Left hindlimb (tissue), 1 donor: Measurements from ENCODE around the gene CENPF.
"Not testable (repeated sequence)": the region's sequence is repeated elsewhere in the genome, so short reads cannot be mapped to it uniquely, and the experiment has no call there.

Experiments used
- DNase-seq: peaks from one replicate; pipeline ENCODE4 v3.0.0-alpha.2; 2018

The CENPF gene

GRCh38 chr1:214602764-214603657, at the start of gene CENPF:
CENPF (plus strand) TSS chr1:214603195; CDS start chr1:214613755, 10,560 bp downstream.
- peak; percentile 98 for DNase-seq

GRCh38 chr1:214557952-214558735, 44.9 kb upstream of the CENPF start:
- DNase-seq: no peak

GRCh38 chr1:214563881-214564280, 39.1 kb upstream of the CENPF start:
- DNase-seq: no peak

GRCh38 chr1:214565310-214565709, 37.7 kb upstream of the CENPF start:
- no peak for DNase-seq

- DNase-seq: no peak
Measured at GRCh38 chr1:214566158-214567104, 36.6 kb upstream of the CENPF start.

- DNase-seq: no peak
Measured at GRCh38 chr1:214567481-214567980, 35.5 kb upstream of the CENPF start.

DNA sequence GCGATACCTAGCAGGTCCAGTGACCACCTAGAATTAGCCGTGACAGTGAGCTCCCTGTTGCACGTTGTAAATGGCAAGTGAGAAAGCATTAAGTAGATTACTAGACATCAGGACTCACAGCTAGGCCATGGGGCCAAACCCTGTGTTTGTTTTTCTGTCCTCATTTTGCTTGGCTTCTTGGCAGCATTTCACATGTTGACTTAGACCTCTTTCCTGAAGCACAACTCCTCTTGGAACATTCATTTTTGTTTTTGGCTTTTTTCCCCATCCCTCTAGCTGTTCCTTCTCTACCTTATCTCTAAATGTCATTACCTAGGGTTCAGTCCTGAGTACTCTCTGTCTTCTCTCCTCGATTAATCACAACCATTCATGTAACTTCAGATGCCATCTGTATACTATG, 34.7 kb upstream of the CENPF start:
- DNase-seq: no peak

DNA sequence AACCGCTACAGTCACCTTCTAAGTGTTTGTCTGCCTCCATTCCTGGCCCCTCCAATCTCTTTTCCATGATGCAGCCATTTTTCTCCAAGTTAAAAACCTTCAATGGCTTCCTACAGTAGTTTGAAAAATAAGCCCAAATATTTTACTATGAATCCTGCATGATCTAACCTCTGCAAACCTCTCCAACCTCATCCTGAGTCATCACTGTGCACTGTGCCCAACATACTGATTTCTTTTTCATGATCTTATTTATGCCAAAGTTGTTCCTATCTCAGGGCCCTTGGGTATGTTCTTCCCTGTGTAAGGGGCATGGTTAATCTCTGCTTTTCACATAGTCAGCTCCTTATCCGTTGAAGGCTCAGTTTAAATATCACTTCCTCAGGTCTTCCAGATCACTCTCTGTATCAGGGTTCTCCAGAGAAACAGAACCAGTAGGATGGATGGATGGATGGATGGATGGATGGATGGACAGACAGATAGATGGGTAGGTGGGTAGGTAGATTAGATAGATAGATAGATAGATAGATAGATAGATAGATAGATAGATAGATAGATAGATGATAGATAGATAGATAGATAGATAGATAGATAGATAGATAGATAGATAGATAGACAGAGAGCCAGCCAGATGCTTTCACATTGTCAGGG, 33.5 kb upstream of the CENPF start:
- DNase-seq: no peak

GRCh38 chr1:214570442-214570841, 32.6 kb upstream of the CENPF start:
- no peak for DNase-seq

DNA sequence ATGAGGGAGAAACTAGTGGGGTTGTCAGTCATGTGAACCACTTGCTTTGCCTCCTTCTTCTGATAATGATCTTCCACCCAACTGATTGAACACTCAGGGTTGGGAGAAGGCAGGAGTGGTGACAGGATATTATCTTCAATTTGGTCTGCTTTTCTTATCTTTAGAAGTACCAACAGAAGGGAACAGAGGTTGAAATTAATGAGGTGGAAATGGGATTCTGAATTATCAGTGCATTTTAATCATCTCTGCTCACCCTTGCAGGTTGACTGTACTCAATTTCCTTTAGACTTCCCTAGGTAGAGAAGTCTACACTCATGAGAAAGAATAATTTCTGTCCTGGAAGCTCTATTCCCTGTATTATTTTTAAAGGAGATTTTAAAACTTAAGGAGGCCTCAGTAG, 31.7 kb upstream of the CENPF start:
- DNase-seq: no peak

DNA sequence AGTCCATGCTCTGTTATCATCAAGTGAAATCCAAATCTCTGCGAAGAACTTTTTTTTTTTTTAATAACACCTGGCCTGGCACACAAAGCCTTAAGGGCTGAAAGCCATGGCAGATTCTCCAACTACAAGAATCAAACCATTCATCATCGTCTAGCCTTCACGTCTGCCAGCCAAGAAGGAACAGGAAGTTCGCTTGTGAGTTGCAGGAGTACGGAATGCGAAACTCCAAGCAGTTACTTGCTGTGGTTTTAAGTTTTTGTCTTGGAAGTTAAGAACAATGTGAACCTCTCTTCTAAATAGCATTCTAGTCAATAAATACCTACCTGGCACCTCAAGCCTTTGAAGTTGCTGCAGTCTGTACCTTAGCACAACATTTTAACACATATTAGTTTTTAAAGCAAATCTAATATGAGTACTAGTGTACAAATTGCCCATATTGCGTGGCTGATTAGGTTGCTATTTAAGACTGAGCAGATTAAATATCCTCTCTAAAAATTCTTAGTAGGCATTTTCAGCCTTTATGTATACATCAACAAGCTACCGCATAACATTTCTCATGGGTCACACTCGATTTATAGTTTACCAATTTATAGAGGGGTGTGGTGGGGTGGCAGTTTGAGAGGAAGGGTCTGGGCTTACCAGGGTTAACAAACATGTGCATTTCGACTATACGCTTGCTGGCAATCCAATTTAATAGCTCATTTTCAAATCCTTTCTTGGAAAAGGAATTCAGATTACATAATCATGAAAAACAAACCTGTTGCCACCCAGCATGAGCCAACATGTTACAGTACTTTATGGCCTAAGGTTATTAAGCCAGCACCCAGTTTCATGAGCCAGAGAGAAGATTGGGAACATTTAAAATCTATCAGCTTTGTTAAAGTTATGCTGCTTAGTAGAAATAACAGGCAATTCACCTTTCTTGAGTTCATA, 29.3 kb upstream of the CENPF start:
- DNase-seq: no peak

- no peak for DNase-seq
Measured at GRCh38 chr1:214574598-214575411, 28.2 kb upstream of the CENPF start.

DNA sequence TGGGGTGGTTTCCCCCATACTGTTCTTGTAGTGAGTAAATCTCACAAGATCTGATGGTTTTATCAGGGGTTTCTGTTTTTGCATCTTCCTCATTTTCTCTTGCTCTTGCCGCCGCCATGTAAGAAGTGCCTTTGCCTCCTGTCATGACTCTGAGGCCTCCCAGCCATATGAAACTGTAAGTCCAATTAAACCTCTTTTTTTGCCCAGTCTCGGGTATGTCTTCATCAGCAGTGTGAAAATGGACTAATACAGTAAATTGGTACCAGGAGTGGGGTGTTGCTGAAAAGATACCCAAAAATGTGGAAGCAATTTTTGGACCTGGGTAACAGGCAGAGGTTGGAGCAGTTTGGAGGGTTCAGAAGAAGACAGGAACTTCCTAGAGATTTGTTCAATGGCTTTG, 26.9 kb upstream of the CENPF start:
- not testable (repeated sequence) for DNase-seq

DNA sequence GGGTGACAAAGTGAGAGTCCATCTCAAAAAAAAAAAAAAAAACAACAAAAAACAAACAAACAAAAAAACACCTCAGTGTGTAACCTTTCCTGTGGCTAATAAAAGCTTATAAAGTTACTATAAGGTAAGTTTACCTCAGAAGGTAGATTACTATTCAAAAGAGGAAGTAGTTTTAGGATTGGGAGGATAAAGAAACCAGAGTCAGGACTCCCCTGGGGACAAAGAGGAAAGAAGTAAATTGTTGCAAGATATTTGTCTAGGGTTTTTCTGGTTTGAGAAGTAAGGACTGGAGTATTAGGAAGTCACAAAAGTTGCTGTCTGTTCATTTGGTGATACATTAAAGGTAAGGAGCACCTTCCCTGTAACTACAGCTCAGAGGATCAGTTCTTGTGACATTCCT, 23.8 kb upstream of the CENPF start:
- no peak for DNase-seq

DNA sequence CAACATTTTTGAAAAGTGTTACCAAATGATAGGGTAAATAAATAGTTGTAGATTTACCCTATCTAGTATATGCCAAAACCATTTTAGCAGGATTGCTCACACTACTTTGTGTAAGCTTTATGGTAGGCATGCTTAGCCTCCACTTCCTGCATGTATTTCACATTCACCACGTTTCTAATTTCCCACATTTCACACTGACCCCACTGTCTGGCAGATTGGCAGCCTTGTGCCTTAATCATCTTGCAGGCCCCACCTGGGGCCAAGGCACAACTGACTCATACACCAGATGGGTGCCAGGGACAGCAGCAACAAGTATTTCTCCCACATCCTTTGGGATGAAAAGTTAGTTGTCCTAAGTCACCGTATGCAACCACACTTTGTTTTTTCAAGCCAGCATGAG, 21.2 kb upstream of the CENPF start:
- DNase-seq: no peak

DNA sequence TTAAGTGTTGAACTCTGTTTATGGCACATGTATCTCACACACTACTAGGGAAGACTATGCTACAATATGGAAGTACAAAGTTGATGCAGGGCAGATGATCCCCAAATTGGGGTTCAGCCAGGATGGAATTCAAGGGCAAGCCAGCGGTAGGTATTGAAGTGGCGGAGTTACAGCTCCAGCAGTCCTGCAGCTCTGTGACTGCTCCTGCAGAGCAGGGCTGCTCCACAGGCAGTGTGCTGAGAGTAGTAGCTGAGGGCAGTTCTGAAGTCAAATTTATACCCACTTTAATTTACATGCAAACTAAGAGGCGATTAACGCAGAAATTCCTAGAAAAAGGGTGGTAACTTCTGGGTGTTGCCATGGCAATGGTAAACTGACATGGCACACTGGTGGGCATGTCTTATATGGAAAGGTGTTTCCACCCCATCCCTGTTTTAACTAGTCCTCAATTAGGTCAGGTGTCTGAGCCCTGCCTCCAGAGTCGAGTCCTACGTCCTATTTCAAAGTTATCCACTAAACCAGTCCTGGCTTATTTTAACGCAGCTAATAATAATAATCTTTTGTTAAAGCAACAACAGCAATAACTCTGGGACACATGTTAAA, 20.6 kb upstream of the CENPF start:
- no peak for DNase-seq

- DNase-seq: no peak
Measured at GRCh38 chr1:214583113-214583512, 19.9 kb upstream of the CENPF start.

DNA sequence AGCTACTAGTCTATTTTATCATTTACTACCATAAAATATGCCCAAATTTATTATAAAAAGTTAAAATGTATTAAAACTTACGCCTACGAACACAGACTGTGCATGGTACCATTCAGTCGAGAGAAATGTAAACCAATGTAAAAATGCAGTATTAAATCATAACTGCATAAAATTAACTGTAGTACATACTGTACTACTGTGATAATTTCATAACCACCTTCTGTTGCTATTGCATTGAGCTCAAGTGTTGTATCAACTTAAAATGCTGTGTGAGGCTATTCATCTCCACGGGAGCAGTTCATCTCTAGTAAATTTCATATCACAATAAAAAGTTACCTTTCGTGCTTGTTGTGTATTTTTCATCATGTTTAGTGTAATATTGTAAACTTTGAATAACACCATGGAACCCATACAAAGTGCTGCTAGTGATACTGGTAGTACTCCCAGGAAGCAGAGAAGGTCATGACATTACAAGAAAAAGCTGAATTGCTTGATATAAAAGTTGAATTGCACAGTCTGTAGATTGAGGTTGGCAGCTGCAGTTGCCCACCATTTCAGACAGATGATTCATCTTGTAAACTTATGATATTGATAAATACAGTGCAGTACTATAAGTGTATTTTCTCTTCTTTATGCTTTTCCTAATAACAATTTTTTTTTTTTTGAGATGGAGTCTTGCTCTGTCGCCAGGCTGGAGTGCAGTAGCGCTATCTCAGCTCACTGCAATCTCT, 19.0 kb upstream of the CENPF start:
- DNase-seq: no peak
